ENCODE measurements around the gene PIK3CG. TPM values are rescaled to one million over a fixed set of nuclear protein-coding genes. Genes with fewer than 3 reads are reported as not detected.
"Not testable (repeated sequence)": the region's sequence is repeated elsewhere in the genome, so short reads cannot be mapped to it uniquely, and the experiment has no call there.

PIK3CG gene
- total RNA-seq, 1 donor from 2014 or later: 6.6 TPM

GRCh38 chr7:106875508-106875907 lies 10.4 kb downstream of the PIK3CG start:
- intact Hi-C loops (cut with DNase I): no loop called here
- no peak for DNase-seq (ENCODE audit: low spot score)
- no peak for ATAC-seq

DNA sequence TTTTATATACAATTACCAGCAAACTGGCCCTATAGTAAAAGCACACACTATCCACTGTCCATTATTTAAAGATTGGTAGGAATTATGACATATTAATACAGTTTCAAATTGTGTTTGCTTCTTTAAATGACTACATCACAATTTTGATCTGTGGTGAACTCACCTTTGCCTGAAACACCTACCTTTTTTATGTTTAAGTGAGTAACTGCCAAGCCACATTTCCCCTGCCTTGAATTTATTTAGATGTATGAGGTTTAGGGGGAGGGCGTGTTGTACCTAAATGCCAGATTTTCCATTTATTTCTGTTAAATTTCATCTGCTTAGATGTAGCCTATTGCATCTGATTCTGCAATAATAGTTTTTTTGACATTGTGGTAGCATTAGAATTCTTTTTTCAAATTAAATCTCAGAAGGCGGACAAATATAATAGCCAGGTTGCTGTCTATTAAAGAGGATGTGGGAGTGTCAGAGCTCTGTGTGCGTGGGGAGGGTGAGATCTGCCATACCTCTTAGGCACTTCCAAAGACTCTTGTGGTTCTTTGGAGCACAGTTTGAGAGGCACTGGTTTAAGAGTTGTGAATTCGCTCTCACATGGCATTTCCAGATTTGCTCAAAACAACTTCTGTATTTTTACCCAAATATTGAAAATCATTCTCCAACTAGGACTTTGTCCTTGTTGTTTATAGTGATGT lies 13.8 kb downstream of the PIK3CG start:
- DNase-seq (ENCODE audit: low spot score) (no peak), ATAC-seq (no peak)
- intact Hi-C loops (cut with DNase I): no loop called here

DNA sequence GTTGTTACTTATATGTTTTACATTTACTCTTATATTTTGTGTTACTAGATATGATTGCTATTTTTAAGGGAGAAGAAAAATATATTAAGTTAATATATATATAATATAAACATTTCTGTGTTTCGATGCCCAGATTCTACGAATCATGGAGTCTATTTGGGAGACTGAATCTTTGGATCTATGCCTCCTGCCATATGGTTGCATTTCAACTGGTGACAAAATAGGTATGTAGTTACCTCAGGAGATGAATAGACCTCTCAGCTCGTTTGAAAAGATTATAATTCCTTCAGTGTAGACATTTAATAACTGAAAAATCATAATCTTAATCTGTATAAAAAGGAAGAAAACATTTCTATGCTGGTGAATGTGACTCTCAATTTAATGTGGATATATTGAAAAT lies 16.9 kb downstream of the PIK3CG start:
- intact Hi-C loops (cut with DNase I): no loop called here
- DNase-seq (ENCODE audit: low spot score): no peak
- ATAC-seq: no peak

- no peak for DNase-seq (ENCODE audit: low spot score)
- intact Hi-C loops (cut with DNase I): no loop called here
- no peak for ATAC-seq
Measured at GRCh38 chr7:106883456-106884026, 18.5 kb downstream of the PIK3CG start.

GRCh38 chr7:106885652-106886051 lies 20.6 kb downstream of the PIK3CG start:
- no peak for ATAC-seq
- intact Hi-C loops (cut with DNase I): no loop called here
- no peak for DNase-seq (ENCODE audit: low spot score)

- ATAC-seq: no peak
- DNase-seq (ENCODE audit: low spot score): no peak
Measured at GRCh38 chr7:106887421-106887820, 22.3 kb downstream of the PIK3CG start.

GRCh38 chr7:106888204-106888603 lies 23.1 kb downstream of the PIK3CG start:
- ATAC-seq: no peak
- DNase-seq (ENCODE audit: low spot score): no peak

More at GRCh38 chr7:106887421-106887820, 22.3 kb downstream of the PIK3CG start:
- intact Hi-C loops (cut with DNase I): no loop called here

DNA sequence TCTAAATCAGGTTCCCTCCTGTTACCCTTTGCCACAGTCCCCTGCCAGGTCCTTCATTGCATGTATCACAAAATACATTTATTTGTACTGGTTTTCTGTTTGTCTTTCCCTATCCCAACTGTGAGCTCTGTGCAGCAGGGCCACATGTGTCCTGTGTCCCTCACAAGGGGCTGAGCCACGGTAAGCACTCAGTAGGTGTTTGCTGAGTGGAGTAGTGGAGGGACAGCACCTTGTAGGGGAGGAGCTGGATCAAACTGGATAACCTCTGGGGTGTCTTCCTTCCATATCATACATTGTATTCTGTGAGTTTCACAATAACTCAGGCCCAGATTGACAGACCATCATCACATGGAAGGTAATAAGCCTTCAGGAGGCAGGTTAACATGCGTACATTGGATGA lies 25.9 kb downstream of the PIK3CG start:
- no peak for ATAC-seq
- intact Hi-C loops (cut with DNase I): no loop called here
- no peak for DNase-seq (ENCODE audit: low spot score)

More at GRCh38 chr7:106888204-106888603, 23.1 kb downstream of the PIK3CG start:
- intact Hi-C loops (cut with DNase I): no loop called here

- ATAC-seq (no peak), DNase-seq (ENCODE audit: low spot score) (no peak)
- intact Hi-C loops (cut with DNase I): no loop called here
Measured at GRCh38 chr7:106891548-106892410, 26.7 kb downstream of the PIK3CG start.

GRCh38 chr7:106893591-106893990 lies 28.5 kb downstream of the PIK3CG start:
- intact Hi-C loops (cut with DNase I): no loop called here
- ATAC-seq: no peak
- DNase-seq (ENCODE audit: low spot score): no peak

- DNase-seq (ENCODE audit: low spot score): no peak
- ATAC-seq: peak; percentile 51
- intact Hi-C loops (cut with DNase I): no loop called here
Measured at GRCh38 chr7:106895246-106895864, 30.3 kb downstream of the PIK3CG start.

DNA sequence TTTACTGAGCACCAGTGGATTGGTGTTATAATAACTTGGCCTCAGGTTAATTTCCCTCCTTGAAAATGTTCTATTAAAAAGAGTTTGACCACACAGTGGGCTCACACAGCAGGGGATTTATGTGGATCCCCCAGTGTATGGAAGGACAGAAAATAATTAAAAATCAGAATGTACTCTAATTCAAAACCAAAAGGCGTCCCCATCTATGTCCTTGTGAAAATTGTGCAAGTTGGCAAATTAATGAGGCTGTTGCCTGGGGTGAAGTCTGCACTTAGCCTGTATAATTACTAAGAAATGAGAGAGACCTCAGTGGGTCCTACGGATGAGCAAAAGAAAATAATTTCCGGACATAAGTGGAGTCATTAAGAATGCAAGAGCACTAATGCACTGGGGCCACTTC lies 31.1 kb downstream of the PIK3CG start:
- intact Hi-C loops (cut with DNase I): no loop called here
- ATAC-seq (no peak), DNase-seq (ENCODE audit: low spot score) (no peak)

GRCh38 chr7:106897553-106897952 lies 32.5 kb downstream of the PIK3CG start:
- intact Hi-C loops (cut with DNase I); ATAC-seq; DNase-seq (ENCODE audit: low spot score): not testable (repeated sequence)

DNA sequence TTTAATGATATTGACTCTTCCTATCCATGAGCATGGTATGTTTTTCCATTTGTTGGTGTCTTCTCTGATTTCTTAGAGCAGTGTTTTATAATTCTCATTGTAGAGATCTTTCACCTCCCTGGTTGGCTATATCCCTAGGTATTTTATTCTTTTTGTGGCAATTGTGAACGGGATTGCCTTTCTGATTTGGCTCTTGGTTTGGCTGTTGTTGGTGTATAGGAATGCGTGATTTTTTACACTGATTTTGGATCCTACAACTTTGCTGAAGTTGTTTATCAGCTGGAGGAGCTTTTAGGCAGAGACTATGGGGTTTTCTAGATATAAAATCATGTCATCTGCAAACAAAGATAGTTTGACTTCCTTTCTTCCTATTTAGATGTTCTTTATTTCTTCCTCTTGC lies 33.9 kb downstream of the PIK3CG start:
- ATAC-seq; DNase-seq (ENCODE audit: low spot score); intact Hi-C loops (cut with DNase I): not testable (repeated sequence)

- no peak for DNase-seq (ENCODE audit: low spot score)
- ATAC-seq: no peak
- intact Hi-C loops (cut with DNase I): no loop called here
Measured at GRCh38 chr7:106901828-106902441, 36.9 kb downstream of the PIK3CG start.

GRCh38 chr7:106905734-106906133 lies 40.7 kb downstream of the PIK3CG start:
- intact Hi-C loops (cut with DNase I): no loop called here
- ATAC-seq (no peak), DNase-seq (ENCODE audit: low spot score) (no peak)

DNA sequence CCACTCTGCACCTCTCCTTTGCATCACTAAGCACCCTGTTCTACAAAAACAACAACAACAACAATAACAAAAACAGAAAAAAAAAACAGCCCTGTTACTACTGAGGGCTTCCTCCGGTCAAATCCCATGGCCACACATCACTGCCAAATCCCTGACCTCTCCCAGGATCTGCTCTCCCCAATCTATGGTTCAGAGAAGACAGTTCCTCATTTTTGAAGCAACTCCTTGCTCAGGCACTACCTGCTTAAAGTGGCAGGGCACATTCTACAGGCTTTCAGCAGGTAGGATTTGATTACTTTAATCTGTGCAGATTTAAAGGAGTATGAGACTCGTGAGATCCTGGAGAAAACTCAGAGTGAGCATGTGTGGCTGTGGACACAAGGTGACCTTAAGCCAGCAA lies 46.9 kb downstream of the PIK3CG start:
- DNase-seq (ENCODE audit: low spot score) (no peak), ATAC-seq (no peak)
- intact Hi-C loops (cut with DNase I): no loop called here

- DNase-seq (ENCODE audit: low spot score): no peak
- intact Hi-C loops (cut with DNase I): no loop called here
- ATAC-seq: no peak
Measured at GRCh38 chr7:106914018-106914607, 49.0 kb downstream of the PIK3CG start.

DNA sequence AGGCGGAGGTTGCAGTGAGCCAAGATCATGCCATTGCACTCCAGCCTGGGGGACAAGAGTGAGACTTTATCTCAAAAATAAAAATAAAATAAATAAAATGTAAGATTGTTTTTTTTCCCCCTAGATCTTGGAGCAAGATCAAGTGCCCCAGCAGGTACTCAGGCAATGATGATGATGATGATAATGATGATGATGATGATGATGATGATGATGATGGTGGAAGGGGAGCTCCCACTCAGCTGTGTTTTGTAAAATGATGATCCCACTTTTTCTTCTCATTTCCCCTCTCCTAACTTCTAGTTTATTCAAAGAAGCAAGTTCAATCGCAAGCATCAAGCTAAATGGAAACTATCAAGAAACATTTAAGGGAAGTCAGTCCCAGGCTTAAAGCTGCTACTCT lies 50.3 kb downstream of the PIK3CG start:
- ATAC-seq: no peak
- no peak for DNase-seq (ENCODE audit: low spot score)
- intact Hi-C loops (cut with DNase I): no loop called here

All from sciatic nerve (tissue), 2 donors.